Peyer's patch (tissue), 4 donors: Measurements from ENCODE around the gene MEI1. TPM values are rescaled to one million over a fixed set of nuclear protein-coding genes. Genes with fewer than 3 reads are reported as not detected.

Experiments used
- DNase-seq, 3 donors: peaks; one replicate each; pipeline ENCODE4 v3.0.0-alpha.2; 2017 to 2019
- H3K27ac ChIP-seq, 4 donors: fragments of 200-600 bp; sonication (generic); one replicate each; pipeline ENCODE4 v1.5.1; 2016 to 2019
- H3K27me3 ChIP-seq, 2 donors: fragments of 200-600 bp; sonication (generic); one replicate each; pipeline ENCODE4 v1.5.1; 2019
- H3K36me3 ChIP-seq, 3 donors: fragments of 200-600 bp; sonication (generic); one replicate each; pipeline ENCODE4 v1.5.1; 2016 to 2019
- H3K4me1 ChIP-seq, 4 donors: fragments of 200-600 bp; sonication (generic); one replicate each; pipeline ENCODE4 v1.5.1; 2016 to 2019
- H3K4me3 ChIP-seq, 4 donors: fragments of 200-600 bp; sonication (generic); 1 replicate in 3 of 4; 2 replicates in 1 of 4; pipeline ENCODE4 v1.5.1; 2016 to 2019; ENCODE audit warnings: mild to moderate bottlenecking in 1 of 4
- H3K9me3 ChIP-seq, 4 donors: fragments of 200-600 bp; sonication (generic); one replicate each; pipeline ENCODE4 v1.5.1; 2016 to 2019; ENCODE audit warnings: mild to moderate bottlenecking in 1 of 4
- POLR2A ChIP-seq, 2 donors: fragments of 450-650 bp; IDR thresholded peaks; one replicate each; pipeline ENCODE4 v1.5.1; 2017; ENCODE audit warnings: antibody characterized with exemption in 2 of 2, mild to moderate bottlenecking in 2 of 2, moderate library complexity in 2 of 2
- total RNA-seq, 4 donors: library from RNA; depleted of rRNA; stranded (reverse); fragments of >200 nt; gene quantifications; one replicate each; pipeline ENCODE4 v1.1.0, GENCODE V29; 2016
- TF ChIP-seq, protein P1 (sequence below), 6 experiments: fragments of 450-650 bp in 4 of 6; fragments of 200-600 bp in 2 of 6; sonication (generic) in 1 of 6; IDR thresholded peaks; one replicate each; pipeline ENCODE4 v1.5.1; 2017 to 2019; ENCODE audit warnings: antibody characterized with exemption in 6 of 6, mild to moderate bottlenecking in 3 of 6, moderate library complexity in 1 of 6

The MEI1 gene
- total RNA-seq, 4 donors from 2014 or later = 1.1 to 20.6 (median 11.7) TPM

DNA sequence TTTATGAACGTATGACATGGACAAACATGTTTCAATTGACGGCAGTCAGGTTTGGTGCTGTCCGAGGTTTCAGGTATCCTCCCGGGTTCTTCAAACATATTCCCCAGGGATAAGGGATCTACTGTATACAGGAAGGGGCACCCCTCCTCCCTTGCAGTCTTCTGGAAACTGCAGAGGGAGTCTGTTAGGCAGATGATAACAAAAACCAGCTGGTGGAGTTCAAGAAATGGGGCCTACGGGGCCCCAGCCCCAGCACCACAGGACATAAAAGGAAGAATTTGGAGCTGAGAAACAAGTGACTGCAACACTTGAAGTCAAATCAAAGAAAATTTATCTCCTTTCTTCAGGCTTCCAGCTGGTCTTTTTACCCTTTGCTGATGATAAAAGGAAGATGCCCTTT lies 42.7 kb upstream of the MEI1 start:
- TF ChIP-seq, protein P1, sequence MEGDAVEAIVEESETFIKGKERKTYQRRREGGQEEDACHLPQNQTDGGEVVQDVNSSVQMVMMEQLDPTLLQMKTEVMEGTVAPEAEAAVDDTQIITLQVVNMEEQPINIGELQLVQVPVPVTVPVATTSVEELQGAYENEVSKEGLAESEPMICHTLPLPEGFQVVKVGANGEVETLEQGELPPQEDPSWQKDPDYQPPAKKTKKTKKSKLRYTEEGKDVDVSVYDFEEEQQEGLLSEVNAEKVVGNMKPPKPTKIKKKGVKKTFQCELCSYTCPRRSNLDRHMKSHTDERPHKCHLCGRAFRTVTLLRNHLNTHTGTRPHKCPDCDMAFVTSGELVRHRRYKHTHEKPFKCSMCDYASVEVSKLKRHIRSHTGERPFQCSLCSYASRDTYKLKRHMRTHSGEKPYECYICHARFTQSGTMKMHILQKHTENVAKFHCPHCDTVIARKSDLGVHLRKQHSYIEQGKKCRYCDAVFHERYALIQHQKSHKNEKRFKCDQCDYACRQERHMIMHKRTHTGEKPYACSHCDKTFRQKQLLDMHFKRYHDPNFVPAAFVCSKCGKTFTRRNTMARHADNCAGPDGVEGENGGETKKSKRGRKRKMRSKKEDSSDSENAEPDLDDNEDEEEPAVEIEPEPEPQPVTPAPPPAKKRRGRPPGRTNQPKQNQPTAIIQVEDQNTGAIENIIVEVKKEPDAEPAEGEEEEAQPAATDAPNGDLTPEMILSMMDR (IDR thresholded peaks at IDR 0.05) = no peak
- TF ChIP-seq POLR2A (IDR thresholded peaks at IDR 0.05) = no peak
- H3K27me3 ChIP-seq = no peaks in the 10 kb centered on the region
- DNase-seq = no peak
- H3K4me3 ChIP-seq = no peak overlapping the region
- H3K9me3 ChIP-seq = no peaks in the 10 kb centered on the region
- no peak overlapping the region for H3K27ac ChIP-seq
- H3K4me1 ChIP-seq = no peaks in the 10 kb centered on the region
- peaks cover 0 to 100% (median 3%) of the 10 kb centered on the region in 3 donors for H3K36me3 ChIP-seq

DNA sequence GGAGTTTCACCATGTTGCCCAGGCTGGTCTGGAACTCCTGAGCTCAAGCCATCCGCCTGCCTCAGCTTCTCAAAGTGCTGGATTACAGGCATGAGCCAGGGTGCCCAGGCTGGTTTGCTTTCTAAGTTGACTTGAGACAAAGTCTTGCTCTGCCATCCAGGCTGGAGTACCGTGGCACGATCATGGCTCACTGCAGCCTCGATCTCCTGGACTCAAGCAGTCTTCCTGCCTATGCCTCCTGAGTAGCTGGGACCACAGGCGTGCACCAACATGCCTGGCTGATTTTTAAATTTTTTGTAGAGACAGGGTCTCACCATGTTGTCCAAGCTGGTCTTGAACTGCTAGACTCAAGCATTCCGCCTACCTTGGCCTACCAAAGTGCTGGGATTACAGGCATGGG lies 41.6 kb upstream of the MEI1 start:
- Histone ChIP-seq H3K27me3 (no peaks in the 10 kb centered on the region), H3K27ac (no peak overlapping the region), H3K4me1 (no peaks in the 10 kb centered on the region), H3K36me3 (peaks cover 0 to 100% (median 3%) of the 10 kb centered on the region in 3 donors), H3K9me3 (no peaks in the 10 kb centered on the region), H3K4me3 (no peak overlapping the region)
- DNase-seq = no peak
- TF ChIP-seq, protein P1 (IDR thresholded peaks at IDR 0.05) = no peak
- TF ChIP-seq POLR2A (IDR thresholded peaks at IDR 0.05) = no peak

DNA sequence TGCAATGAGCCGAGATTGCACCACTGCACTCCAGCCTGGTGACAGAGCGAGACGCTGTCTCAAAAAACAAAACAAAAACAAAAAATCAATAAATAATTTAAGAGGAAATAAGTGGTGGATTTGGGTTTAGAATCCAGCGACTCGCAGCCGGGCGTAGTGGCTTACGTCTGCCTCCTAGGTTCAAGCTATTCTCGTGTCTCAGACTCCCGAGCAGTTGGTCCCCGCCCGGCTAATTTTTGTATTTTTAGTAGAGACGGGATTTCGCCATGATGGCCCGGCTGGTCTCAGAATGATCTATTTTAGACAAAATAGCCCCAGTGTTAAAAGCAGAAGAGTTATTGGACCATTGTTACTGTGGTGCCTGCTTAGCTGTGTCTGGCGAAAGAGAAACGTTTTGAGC lies 40.4 kb upstream of the MEI1 start:
- Histone ChIP-seq H3K36me3 (peaks cover 0 to 99% (median 3%) of the 10 kb centered on the region in 3 donors), H3K9me3 (no peaks in the 10 kb centered on the region), H3K27me3 (no peaks in the 10 kb centered on the region), H3K4me1 (no peaks in the 10 kb centered on the region), H3K4me3 (no peak overlapping the region), H3K27ac (no peak overlapping the region)
- TF ChIP-seq POLR2A (IDR thresholded peaks at IDR 0.05) = no peak
- TF ChIP-seq, protein P1 (IDR thresholded peaks at IDR 0.05) = no peak
- DNase-seq = no peak

DNA sequence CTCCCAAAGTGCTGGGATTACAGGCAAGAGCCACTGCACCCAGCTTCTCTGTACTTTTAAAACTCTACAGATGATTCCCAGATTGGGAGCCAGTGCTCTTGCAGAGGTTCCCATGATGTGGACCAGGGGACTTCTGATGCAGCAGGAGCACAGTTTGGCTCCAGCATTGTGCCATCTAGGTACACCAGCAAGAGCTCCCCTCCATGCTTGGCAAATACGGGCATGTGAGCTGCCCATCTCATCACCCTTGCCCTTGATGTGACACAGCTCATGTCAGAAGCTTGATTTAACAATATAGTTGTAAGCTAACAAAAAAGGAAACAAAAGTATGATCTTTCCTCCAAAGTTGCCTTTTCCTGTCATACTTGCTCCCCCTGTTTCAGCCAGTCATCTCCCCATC lies 39.4 kb upstream of the MEI1 start:
- Histone ChIP-seq H3K4me1 (no peaks in the 10 kb centered on the region), H3K27ac (no peak overlapping the region), H3K9me3 (no peaks in the 10 kb centered on the region), H3K27me3 (no peaks in the 10 kb centered on the region), H3K4me3 (no peak overlapping the region), H3K36me3 (peaks cover 0 to 99% (median 0%) of the 10 kb centered on the region in 3 donors)
- TF ChIP-seq POLR2A (IDR thresholded peaks at IDR 0.05) = no peak
- TF ChIP-seq, protein P1 (IDR thresholded peaks at IDR 0.05) = no peak
- no peak for DNase-seq

DNA sequence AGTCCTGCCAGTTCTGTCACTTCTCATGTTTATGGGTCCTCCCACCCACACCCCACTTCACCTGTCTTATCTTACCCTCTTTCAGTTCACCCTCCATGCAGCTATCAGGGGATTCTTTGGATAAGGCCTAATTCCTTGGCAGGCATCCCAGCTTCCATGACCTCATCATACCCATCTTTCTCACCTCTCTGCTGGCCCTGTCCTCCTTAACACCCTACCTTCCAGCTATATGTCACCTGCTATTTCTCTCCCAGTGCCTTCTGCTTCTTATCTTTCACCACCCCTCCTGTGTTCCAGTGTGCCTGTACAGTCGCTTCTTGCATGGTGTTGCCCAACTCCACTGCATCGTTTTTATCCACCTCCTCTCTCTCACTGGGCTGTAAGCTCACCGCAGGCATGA lies 38.9 kb upstream of the MEI1 start:
- peaks cover 0 to 99% (median 0%) of the 10 kb centered on the region in 3 donors for H3K36me3 ChIP-seq
- H3K4me3 ChIP-seq = no peak overlapping the region
- no peak for TF ChIP-seq POLR2A (IDR thresholded peaks at IDR 0.05)
- TF ChIP-seq, protein P1 (IDR thresholded peaks at IDR 0.05) = no peak
- no peak for DNase-seq
- no peaks in the 10 kb centered on the region for H3K4me1 ChIP-seq
- H3K27ac ChIP-seq = no peak overlapping the region
- H3K27me3 ChIP-seq = no peaks in the 10 kb centered on the region
- H3K9me3 ChIP-seq = no peaks in the 10 kb centered on the region

DNA sequence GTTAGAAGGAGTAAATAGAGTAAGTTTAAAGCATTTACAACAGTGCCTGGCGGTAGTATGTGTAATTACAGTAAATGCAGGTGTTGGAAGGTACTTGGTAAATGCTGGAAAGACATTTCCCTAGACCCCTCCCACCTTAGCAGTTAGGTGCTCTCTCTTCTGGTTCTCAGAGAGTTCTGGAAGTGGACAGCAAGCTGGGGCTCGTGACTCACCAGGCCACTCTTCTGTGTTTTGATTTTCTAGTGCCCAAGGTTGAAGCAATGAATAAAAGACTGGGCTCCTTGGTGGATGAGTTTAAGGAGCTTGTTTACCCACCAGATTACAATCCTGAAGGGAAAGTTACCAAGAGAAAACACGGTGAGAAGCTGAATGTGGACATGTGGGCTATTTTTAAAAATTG lies 38.2 kb upstream of the MEI1 start:
- no peak for DNase-seq
- H3K27ac ChIP-seq = no peak overlapping the region
- H3K4me1 ChIP-seq = no peaks in the 10 kb centered on the region
- peaks cover 0 to 93% (median 0%) of the 10 kb centered on the region in 3 donors for H3K36me3 ChIP-seq
- H3K4me3 ChIP-seq = no peak overlapping the region
- H3K27me3 ChIP-seq = no peaks in the 10 kb centered on the region
- TF ChIP-seq POLR2A (IDR thresholded peaks at IDR 0.05) = no peak
- no peaks in the 10 kb centered on the region for H3K9me3 ChIP-seq
